HG03139 (cell line): Measurements from ENCODE around the gene MRPS2.

ENCODE experiments used
- ATAC-seq: cut with Tn5 transposase; IDR thresholded peaks from one replicate; pipeline ENCODE4 v1.9.1; 2021; ENCODE audit not compliant: unreplicated experiment

The MRPS2 gene

DNA sequence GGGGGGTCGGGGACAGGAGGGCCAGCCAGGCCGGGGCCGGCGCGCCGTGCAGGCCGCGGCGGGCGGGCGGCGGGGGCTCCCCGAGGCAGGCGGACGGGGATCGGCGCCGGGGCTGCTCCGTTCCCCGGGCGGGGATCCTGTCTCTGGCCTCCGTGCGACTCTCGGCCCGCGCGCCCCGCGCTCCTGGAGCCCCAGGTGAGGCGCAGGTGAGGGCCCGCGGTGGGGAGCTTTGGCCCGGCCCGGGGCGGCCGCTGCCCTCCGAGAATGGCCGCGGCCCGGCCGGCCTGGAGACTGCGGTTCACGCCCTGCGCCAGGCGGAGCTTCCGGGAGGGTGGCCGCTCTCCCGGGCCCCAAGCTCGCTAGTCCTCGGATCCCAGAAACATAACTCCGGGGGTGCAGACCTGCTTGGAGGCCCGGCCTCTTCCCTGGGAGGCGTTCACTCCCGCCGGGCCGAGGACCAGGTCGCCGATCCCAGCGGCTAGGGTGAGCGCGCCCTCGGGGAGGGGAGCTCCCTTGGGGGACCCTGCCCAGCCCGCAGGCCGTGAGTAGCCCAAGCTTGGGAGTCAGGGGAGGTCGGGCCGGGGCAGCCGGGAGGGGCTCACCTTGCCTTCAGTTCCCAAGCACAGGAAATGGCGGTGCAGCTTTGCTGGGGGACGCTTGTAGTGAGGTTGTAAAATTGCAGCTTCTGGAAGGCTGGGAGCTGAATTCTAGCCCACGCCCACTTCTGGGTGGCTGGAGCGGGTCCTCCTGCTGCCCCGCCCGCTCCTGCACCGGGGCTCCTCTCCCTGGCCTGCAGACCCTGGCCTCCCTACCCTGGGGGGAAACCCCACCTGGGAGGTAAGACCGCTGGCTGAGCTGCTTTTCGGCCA, 20.2 kb upstream of the MRPS2 start:
- ATAC-seq: no peak

- ATAC-seq: no peak
Measured at GRCh38 chr9:135480940-135481310, 19.6 kb upstream of the MRPS2 start.

DNA sequence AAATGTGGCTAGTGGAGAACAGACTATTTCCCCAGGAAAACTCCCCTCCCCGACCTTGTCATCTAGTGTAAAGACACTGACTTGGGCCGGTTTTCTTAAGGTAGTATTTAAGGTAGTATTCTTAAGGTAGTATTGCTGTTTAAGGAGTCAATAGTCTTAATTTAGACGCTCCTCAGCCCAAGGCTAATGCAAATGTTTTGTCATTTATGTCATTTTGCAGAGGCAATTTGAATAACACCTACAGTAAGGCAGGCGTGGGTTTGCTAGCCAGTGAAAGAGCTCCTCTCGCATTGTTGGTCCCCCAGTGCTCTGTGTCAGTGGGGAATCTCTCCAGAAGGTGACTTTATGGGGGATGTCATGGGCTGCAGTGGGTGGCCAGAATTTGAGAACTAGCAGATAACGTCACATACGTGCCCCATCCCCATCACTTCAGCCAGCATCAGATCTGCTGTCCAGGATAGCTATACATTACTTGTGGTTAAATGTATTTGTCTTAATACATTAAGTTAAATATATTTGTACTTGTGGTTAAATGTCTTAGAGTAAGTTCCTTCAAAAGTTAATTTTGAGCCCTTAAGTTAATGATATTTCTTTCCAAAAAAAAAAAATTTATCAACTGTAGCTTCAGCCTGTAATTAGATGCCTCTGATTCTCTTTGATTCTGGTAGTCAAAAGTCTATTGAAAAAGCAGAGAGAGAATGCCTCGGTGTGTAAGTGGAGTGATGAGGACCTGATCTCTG, 18.3 kb upstream of the MRPS2 start:
- ATAC-seq: no peak

- ATAC-seq: no peak
Measured at GRCh38 chr9:135484460-135485277, 15.8 kb upstream of the MRPS2 start.

DNA sequence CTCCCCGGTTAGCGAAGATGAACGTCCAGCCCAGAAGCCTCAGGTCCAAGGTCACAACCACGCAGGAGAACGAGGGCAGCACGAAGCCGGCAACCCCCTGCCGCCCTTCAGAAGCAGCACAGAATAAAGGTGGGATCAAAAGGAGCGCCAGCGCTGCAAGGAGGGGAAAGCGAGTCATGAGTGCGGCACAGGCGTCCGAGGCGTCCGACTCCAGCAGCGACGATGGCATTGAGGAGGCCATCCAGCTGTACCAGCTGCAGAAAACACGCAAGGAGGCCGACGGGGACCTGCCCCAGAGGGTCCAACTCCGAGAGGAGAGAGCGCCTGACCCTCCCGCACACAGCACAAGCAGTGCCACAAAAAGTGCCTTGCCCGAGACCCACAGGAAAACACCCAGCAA, 15.1 kb upstream of the MRPS2 start:
- no peak for ATAC-seq

- ATAC-seq: no peak
Measured at GRCh38 chr9:135485832-135486231, 14.7 kb upstream of the MRPS2 start.

DNA sequence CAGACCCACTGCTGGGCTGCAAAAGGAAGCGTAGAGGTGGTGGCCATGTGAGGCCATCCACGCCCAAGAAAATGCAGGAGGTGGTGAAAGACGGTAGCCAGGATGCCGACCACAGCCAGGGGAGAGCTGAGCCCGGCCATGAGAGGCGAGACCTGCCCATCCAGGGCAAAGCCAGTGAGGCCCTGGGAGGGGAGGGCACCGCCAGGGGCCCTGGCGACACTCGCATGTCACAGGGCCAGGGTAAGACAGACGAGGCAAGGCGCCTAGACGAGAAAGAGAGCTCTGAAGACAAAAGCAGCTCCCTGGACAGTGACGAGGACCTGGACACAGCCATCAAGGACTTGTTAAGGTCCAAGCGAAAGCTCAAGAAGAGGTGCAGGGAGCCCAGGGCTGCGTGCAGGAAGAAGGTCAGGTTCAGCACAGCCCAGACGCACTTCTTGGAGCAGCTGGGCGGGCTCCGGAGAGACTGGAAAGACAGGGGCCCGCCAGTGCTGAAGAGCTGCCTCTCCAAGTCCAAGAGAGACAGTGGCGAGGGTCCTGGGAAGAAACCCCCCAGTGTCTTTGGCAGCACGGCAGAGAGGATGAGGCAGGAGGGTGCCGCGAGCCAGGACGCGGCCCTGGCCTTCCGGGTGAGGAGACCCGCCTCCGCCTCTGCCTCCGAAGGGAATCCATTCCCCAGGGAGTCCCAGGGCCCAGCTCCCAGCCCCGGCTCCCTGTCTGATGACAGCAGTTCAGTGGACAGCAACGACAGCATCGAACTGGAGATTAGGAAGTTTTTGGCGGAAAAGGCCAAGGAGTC, 14.0 kb upstream of the MRPS2 start:
- no peak for ATAC-seq

- ATAC-seq: no peak
Measured at GRCh38 chr9:135487281-135488012, 13.0 kb upstream of the MRPS2 start.

DNA sequence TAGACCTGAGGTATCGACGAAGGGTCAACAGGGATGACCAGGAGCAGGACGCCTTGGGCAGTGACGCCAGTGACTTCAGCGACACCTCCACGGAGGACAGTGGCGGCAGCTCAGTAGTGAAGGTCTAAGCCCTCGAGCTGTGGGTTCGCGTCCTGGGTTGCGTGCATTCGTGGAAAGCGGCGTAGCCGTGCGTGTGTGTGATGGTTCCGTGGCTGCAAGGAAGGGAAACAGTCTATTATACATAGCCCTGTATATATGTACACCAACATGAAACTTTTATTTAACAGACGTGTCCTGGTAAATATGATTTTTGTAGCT, 12.5 kb upstream of the MRPS2 start:
- ATAC-seq: no peak

GRCh38 chr9:135488527-135488926, 12.0 kb upstream of the MRPS2 start:
- ATAC-seq: no peak

DNA sequence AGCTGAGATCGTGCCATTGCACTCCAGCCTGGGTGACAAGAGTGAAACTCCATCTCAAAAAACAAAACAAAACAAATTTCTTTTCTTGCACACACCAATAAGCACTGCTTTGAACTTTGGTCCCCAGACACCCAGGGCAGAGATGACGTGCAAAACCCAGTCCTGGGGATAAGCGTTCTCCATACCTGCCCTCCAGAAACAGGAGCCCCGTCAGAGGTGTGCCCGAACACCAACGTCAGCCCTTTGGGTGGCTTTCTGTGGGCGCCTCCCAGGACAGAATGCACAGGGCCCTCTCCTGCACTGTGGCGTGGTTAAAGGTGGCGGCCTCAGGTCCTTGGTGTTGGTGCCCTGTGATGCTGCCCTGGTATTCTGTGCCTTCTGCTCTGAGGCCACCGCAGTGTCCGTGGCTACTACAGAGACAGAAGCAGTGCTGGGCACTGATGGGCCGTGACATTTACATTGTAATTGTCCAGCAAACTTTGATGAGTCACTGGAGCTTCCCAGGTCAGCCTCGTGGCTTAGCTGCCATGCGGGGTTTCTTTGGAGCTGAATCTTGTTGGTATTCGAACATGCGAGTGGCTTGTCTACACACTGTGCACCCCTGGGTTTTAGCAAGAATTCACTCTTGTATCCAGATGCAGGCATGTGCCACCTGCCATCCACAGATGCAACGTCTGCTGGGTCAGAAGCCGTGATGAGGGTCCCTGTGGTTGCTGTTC, 11.1 kb upstream of the MRPS2 start:
- no peak for ATAC-seq

GRCh38 chr9:135490166-135490870, 10.2 kb upstream of the MRPS2 start:
- no peak for ATAC-seq

DNA sequence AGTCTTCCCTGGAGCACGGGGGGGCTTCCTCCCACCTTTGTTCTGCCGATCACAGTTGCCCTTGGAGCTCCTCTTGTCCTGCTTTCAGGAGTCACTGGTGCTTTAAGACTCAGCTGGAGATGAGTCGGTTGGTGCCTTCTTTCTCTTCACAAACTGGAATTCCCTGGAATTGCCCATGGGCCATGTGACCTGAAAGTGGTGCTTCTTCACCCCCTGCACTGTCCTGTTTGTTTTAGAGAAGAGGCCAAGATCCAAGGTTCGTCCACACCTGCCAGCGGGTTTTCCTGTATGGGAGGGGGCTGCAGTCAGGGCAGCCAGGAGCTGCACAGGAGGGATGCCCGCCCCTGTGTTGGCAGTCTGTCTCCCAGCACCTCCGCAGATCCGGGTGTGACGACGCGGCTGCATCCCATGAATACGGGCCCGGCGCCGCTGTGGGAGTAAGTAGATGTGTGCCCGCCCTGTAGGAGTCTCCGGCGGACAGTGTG, 9.5 kb upstream of the MRPS2 start:
- ATAC-seq: no peak

- no peak for ATAC-seq
Measured at GRCh38 chr9:135491764-135492163, 8.7 kb upstream of the MRPS2 start.

GRCh38 chr9:135492886-135493669, 7.4 kb upstream of the MRPS2 start:
- ATAC-seq: no peak

- no peak for ATAC-seq
Measured at GRCh38 chr9:135494791-135495559, 5.5 kb upstream of the MRPS2 start.

- ATAC-seq: no peak
Measured at GRCh38 chr9:135498381-135499126, 1.9 kb upstream of the MRPS2 start.
